Stimulated activated CD8-positive, alpha-beta memory T cell treated with anti-CD3 and anti-CD28 coated beads, Interleukin-15, amount 100 ng/mL, for 48 hours (primary cell): Measurements from ENCODE around the gene SPAAR.
"Not testable (repeated sequence)": the region's sequence is repeated elsewhere in the genome, so short reads cannot be mapped to it uniquely, and the experiment has no call there.

Experiments used
- DNase-seq, 2 donors: peaks; one replicate each; pipeline ENCODE4 v3.0.0-alpha.2; 2020; ENCODE audit warnings: low read depth in 2 of 2

SPAAR gene

GRCh38 chr9:35909274-35909673 is at the start of gene SPAAR:
SPAAR (plus strand) TSS chr9:35909490; CDS start chr9:35910464, 974 bp downstream.
- no peak for DNase-seq

DNA sequence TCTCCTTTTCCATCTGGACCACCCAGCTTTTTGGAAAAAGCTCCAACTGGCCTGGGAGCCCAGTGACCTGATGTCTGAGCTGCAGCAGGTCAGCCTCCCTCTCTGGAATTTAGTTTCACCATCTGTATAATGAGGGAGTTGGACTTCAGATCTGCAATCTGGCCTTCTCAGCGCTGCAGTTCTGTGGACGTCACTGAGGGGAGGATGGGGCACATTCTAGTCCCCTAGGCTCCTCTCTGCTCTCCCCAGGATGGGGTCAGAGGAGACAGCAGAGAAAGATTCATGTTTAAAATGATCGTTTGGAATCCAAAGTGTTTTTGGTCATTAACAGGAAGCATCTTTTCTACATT is 49.3 kb upstream of the SPAAR start:
- no peak for DNase-seq

DNA sequence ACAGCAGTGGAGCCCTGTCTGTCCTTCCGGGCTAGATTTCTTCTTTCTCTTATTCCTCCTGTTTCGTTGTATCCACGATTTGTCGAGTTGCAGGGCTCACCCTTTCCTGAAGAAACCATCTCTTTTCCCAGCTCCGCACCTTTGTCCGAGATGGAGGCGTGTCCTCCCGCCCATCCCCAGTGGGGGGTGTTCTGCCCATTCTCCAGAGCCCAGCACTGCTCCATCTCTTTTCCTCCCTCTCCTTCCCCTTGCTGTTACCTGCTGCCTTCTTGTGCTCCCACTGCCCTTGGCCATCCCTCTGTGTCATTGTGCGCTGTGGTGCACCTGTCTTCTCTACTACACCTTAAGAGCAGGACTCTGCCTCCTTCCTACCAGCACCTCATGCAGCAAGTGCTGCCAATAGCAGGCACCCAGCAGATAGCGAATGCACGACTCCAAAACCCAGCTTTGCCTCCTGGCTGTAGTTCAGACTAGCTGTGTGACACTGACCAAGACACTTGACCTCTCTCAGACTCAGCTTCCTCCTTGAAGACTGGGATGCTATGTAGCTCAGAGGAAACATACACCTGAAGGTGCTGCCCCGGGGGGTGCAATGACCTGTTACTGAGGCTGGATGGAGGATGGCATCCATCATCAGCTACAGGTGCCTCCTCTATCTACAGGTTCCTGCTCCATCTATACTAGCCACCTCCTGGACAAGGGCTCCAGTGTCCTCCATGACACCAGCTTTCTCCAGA is 48.0 kb upstream of the SPAAR start:
- DNase-seq: no peak

- DNase-seq: no peak
Measured at GRCh38 chr9:35862328-35862727, 47.0 kb upstream of the SPAAR start.

DNA sequence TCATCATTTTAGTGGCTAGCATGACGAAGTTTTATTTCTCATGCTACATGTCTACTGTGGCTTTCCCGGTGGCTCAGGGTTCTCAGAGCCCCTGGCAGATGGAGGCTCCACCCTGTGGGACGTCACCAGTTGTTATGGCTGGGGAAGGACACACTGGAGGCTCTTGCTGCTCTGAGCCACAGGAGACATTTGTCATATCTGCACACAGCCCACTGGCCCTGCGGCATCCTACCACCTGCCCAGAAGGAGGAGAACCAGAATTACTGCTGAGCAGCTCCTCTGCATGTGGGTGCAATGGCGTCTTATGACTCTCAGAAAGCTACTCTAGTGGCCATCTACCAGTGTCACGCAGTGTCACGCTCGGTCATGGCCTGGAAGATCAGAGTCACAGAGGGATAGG is 45.7 kb upstream of the SPAAR start:
- no peak for DNase-seq

DNA sequence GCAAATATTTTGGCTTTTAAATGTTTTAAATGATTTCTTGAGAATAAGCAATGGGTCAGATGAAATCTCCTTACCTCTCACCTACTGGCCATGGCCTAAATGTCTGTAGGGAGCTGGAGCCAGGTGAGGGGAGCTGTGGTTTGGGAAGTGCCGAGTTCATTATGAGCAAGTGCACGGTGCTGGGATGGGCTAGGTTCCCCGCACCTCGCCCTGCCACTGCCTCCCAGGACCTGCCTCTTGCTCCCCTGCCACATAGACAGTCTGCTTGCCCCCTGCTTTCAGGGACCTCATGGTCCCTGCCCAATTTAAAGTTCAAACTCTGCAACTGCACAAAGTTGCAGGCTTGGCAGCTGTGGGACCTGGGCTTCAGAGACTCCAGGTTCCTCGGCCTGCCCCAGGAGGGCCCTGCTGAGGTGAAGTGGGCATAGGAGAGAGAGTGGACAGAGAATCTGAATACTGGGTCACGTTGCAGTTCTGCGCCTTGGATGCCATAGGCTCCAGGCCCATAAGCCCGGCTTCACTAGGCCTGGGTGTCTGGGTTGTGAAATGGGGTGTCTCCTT is 44.5 kb upstream of the SPAAR start:
- no peak for DNase-seq

DNA sequence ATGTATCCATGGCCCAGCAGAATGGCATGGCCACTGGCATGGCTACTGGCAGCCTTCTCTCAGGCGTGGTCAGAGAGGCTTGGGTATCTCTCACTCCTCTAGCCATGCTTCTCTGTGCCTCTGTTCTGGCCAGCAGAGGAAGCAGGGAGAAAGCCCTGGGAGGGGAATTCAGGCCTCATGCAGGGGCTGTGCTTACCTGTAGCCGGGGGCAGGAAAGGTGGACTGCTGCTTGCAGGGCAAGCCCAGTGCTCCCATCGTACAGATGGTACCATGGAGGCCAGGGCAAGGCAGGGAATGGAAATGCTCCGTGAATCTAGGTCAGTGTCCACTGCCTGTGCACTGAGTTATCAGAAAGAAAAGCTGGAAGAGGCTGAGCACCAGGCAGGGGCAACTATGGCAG is 41.8 kb upstream of the SPAAR start:
- no peak for DNase-seq

DNA sequence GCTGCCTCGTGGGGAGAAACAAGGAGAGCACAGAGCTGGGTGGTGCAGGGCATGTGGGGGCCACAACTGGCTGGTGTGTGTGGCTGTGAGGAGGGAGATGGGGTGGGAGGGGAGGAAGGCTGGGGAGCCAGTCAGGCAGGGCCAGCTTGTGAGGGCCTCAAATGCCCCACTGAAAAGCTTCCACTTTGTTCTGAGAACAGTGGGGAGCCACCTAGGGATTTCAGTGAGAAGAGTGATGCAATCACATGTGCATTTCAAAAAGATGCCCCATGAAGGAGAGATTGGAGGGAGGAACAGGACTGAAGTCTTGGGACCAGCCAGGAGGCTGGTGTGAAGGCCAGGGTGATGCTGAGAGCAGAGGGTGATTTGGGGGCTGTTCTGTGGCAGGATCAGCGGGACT is 40.4 kb upstream of the SPAAR start:
- DNase-seq: no peak

- DNase-seq: no peak
Measured at GRCh38 chr9:35869621-35870216, 39.6 kb upstream of the SPAAR start.

GRCh38 chr9:35870351-35870923 is 38.9 kb upstream of the SPAAR start, which contains the start of gene OR13J1:
OR13J1 (minus strand) TSS chr9:35870401; CDS start chr9:35870401, 0 bp downstream.
- no peak for DNase-seq

GRCh38 chr9:35871545-35871944 is 37.7 kb upstream of the SPAAR start:
- DNase-seq: no peak

- no peak for DNase-seq
Measured at GRCh38 chr9:35872505-35872904, 36.8 kb upstream of the SPAAR start.

- DNase-seq: peak; percentile 36 to 57
Measured at GRCh38 chr9:35882263-35882848, 26.9 kb upstream of the SPAAR start.

GRCh38 chr9:35882996-35883395 is 26.3 kb upstream of the SPAAR start:
- DNase-seq: no peak

DNA sequence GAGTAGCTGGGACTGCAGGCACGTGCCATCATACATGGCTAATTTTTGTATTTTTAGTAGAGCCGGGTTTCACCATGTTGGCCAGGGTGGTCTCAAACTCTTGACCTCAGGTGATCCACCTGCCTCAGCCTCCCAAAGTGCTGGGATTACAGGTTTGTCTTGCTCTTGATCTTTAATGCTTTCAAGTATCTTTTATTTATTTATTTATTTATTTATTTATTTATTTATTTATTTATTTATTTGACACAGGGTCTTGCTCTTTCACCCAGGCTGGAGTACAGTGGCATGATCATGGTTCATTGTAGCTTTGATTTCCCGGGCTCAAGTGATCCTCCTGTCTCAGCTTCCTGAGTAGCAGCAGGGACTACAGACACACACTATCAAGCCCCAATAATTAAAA is 24.4 kb upstream of the SPAAR start:
- not testable (repeated sequence) for DNase-seq

GRCh38 chr9:35891646-35892045 is 17.6 kb upstream of the SPAAR start:
- DNase-seq: no peak

GRCh38 chr9:35892051-35892450 is 17.2 kb upstream of the SPAAR start:
- DNase-seq: no peak

GRCh38 chr9:35896570-35896969 is 12.7 kb upstream of the SPAAR start:
- no peak for DNase-seq

DNA sequence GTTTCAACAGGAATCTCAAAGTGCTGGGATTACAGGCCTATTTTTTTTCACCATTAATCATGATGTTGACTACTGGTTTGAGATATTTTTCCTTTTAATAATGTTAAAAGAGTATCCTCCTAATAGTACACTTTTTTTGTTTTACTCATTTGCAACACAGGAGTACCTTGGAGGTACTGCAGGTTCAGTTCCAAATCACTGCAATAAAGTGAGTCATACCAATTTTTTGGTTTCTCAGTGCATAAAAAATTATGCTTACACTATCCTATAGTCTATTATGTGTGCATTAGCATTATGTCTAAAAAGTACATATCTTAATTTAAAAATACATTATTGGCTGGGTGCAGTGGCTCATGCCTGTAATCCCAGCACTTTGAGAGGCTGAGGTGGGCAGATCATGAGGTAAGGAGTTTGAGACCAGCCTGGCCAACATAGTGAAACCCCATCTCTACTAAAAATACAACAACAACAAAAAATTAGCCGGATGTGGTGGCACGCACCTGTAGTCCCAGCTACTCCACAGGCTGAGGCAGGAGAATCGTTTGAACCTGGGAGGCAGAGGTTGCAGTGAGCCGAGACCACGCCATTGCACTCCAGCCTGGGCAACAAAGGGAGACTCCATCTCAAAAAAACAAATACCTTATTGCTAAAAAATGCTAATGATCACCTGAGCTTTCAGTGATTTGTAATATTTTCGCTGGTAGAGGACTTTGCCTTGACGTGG is 11.8 kb upstream of the SPAAR start:
- DNase-seq: not testable (repeated sequence)

GRCh38 chr9:35898337-35898736 is 11.0 kb upstream of the SPAAR start:
- DNase-seq: no peak

- no peak for DNase-seq
Measured at GRCh38 chr9:35899021-35899420, 10.3 kb upstream of the SPAAR start.

DNA sequence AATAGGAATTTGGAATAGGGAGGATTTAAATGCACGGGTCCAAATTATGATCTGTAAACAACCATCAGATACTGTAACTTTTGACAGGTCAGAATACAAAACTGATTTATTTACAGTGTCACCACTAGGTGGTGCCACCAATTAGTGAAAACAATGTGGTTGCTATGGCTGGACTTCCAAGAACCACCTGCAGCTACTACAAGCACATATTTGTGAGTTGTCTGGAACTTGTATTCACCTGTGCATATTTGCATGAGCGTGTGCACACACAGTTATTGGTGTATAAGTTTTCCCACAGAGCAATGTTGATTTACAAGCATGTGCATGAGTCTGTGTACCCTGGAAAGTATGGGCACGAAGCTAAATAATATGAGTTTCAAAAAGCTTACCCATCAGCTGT is 6.2 kb upstream of the SPAAR start:
- DNase-seq: no peak
